HG03159 (cell line): ENCODE results near the gene UBXN6.

Experiments
- ATAC-seq: cut with Tn5 transposase; IDR thresholded peaks from one replicate; pipeline ENCODE4 v1.9.1; 2021; ENCODE audit warnings: mild to moderate bottlenecking, moderate library complexity; ENCODE audit not compliant: unreplicated experiment

UBXN6 gene

DNA sequence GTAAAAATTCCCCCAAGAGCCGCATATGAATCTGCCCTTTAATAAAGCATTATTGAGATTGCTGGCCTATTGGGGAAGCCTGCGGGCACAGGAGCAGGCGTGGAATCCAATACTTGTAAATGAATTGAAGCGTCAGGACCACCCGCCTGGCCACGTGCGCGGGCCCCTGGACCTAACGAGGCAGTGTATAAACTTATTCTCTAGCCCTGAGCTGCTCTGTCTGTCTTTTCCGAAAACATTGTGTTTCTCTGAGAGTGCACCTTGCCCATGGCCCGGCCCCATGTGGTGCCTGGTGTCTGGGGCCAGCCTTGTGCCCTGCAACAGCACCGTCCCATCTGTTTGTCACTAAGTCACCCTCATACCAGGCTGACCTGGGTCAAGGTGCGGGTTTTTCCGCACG lies 14.4 kb downstream of the UBXN6 start:
- ATAC-seq, result no peak

DNA sequence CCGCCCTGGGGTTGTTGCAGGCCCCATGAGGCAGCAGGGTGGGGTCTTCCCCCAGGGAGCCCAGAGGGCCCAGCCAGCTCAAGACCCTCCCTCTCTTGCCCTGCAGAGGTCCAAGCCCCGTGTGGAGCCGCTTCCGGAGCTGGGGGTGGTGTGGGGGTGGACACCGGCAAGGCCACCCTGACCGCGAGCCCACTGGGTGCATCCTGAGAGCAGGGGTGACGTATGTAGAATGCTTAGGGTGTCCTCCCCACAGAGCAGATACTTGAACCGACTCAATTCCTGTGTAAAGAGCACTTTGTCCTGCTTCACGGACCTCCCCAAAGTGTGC lies 14.8 kb downstream of the UBXN6 start:
- ATAC-seq, result no peak

GRCh38 chr19:4441994-4442818 lies 15.4 kb downstream of the UBXN6 start:
- no peak for ATAC-seq

DNA sequence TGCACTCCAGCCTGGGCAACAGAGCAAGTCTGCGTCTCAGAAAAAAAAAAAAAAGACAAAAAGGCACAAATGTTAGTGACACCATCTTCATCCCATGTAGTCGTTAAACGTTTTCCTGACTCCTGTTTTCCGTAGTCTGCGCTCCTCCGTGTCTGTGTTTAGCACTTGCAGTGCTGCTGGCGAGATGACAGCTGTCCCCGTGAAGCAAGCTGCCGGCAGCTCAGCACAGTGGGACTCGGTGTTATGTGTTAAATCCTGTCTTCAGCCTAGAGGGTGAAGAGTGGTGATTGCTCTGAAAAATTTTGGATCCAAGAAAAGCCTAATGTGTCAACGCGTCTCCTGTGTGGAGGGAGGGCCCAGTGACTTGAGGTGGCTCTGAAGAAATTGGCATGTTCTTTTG lies 18.4 kb downstream of the UBXN6 start:
- ATAC-seq, result no peak

GRCh38 chr19:4437103-4437502 lies 20.5 kb downstream of the UBXN6 start:
- no peak for ATAC-seq

GRCh38 chr19:4436231-4436630 lies 21.4 kb downstream of the UBXN6 start:
- no peak for ATAC-seq

DNA sequence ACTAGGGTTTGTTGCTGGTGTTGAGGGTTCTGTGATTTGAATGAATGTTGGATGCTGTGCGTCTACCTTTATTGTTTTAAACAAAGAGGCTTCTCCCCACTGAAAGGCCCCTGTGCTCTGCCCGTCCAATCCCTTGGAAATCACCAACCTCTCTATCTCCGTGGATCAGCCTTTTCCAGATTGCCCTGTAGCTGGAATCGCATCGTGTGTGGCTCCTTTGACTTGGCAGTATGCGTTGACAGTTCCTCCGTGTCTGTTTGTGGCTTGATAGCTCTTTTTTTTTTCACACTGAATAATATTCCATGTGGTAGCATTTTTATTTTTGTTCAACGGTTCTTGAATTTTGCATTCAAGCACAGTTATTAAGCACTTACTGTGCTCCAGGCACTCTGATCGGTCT lies 23.2 kb downstream of the UBXN6 start:
- ATAC-seq, result no peak

DNA sequence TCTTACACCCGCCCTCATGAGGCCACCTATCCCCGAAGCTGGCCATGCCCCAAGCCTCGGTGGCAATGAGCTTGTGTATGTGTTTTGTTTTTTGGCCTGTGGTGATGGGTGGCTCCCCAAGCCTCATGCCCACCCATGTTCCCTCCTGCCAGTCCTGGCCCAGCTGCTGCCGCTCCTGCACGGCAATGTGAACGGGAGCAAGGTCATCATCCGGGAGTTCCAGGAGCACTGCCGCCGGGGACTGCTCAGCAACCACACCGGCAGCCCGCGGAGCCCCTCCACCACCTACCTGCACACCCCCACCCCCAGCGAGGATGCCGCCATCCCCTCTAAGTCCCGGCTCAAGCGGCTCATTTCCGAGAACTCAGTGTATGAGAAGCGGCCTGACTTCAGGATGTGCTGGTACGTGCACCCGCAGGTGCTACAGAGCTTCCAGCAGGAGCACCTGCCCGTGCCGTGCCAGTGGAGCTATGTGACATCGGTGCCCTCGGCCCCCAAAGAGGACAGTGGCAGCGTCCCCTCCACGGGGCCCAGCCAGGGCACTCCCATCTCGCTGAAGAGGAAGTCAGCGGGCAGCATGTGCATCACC lies 24.6 kb downstream of the UBXN6 start:
- ATAC-seq, result no peak

DNA sequence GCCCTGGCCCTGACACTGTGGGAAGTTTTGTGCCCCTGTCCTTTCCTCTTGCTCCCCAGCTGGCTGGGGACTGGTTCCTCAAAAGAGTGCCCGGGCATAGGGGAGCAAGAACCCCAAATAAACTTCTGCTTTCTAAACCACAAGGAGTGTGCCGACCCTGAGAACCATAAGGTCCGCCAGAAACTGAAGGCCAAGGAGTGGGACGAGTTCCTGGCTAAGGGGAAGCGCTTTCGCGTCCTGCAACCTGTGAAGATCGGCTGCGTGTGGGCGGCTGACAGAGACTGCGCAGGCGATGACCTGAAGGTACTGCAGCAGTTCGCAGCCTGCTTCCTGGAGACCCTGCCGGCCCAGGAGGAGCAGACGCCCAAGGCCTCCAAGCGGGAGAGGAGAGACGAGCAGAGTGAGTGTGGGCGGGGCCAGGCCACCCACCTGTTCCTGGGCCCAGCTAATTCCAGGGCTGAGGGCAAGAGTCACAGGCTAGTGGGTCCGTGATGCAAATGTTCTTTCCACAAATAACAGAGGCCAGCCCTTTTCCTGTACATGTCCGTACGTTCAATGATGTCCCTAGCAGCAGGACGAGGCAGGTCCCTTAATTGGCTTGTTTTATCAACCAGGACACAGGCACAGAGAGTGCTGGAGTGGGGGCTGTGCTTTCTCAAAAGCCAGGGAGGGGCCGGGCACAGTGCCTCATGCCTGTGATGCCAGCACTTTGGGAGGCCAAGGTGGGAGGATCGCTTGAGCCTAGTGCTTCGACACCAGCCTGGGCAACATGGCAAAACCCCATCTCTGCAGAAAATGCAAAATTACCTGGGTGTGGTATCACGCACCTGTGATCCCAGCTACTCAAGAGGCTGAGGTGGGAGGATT lies 25.6 kb downstream of the UBXN6 start:
- ATAC-seq, result no peak

GRCh38 chr19:4431296-4431695 lies 26.3 kb downstream of the UBXN6 start:
- no peak for ATAC-seq

DNA sequence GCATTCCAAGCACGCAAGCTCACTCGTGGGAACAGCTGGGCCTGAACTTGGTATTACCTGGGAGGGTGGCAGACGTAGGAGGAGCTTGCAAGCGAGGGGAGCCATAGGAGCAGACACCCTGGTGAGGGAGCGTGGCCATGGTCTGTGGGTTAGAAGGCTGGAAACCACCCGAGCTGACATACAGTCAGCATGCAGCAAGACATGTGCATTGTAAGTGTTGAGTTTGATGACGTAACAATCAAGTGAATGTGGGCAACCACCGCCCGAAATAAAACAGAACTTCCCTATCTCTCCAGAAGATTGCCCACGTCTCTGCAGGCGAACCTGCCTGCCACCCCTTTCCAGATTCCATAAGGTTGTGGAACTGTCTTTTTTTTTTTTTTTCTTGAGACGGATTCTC lies 26.8 kb downstream of the UBXN6 start:
- no peak for ATAC-seq

GRCh38 chr19:4429771-4430171 lies 27.8 kb downstream of the UBXN6 start:
- ATAC-seq, result no peak

- no peak for ATAC-seq
These were observed 28.3 kb downstream of the UBXN6 start for GRCh38 chr19:4429256-4429655.

DNA sequence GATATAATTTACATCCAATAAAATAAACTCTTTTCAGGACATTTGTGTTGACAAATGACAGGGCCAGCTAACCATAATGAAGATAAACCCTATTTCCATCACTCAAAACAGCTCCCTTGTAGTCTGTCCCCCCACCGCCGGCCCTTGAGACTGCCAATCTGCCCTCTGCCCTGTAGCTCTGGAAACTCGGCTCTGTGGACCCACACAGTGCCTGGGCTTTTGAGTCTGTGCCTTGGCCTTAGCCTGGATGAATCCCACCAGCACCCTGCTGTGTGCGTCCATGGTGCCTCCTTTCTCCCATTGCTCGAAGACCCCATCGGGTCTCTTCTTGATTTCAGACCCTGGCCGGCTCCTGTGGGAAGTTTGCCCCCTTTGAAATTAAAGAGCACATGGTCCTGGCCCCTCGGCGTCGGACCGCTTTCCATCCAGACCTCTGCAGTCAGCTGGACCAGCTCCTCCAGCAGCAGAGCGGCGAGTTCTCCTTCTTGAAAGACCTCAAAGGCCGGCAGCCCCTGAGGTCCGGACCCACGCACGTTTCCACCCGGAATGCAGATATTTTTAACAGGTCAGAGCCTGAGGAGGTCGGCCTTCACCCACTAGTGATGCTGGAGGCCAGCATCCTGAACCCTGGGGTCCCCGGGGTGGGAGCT lies 29.1 kb downstream of the UBXN6 start:
- no peak for ATAC-seq

DNA sequence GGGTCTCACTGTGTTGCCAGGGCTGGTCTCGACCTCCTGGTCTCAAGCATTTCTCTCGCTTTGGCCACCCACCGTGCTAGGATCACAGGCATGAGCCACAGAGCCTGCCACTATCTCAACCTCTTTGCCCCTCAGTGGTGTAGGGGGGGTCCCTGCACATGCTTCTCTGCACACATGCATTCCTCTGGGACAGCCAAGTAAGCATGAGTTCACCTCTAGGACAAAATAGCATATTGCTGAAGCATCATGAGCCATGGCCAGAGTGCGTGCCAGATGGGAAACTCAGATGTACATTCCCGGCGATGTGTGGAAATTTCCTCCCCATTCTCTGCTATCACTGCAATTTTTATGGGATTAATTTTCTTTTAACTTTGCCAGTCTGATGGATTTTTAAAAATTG lies 32.1 kb downstream of the UBXN6 start:
- ATAC-seq, result no peak

GRCh38 chr19:4423416-4424126 lies 34.0 kb downstream of the UBXN6 start:
- ATAC-seq, result no peak

DNA sequence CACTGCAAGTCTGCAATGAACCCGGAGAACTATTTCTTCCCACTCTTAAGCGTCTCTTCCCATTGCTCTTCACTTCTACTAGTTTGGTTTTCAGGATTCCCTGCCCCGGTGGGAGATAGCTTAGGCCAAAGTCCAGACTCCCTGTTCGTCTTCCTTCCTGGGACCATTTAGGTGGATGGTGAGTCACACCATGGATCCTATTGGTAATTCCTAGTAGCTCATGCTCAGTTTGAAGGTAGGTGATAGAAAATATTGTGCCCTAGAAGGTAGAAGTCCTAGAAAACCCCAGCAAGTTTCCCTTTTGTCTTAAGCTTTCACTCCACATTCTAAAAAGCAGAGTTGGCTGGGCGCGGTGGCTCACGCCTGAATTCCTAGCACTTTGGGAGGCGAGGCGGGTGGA lies 41.3 kb downstream of the UBXN6 start:
- ATAC-seq, result no peak

DNA sequence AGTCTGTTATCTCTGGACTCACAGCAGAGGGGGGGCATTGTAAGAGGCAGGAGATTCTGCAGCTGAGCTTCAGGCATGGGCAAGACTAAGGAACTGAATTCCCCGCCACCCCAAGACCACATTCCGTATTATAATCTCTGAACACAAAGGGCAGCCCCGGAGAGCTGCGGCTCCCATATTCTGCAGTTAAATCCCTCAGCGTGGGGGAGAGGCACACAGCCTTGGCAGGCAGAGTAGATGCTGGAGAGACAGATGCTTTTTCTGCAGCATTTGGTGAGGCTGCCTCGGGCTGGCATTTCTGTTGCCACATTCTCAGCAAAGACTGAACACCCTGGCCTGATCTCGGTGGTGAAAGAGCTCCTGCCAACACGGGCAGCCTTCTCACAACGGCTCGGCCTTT lies 42.2 kb downstream of the UBXN6 start:
- ATAC-seq, result no peak

DNA sequence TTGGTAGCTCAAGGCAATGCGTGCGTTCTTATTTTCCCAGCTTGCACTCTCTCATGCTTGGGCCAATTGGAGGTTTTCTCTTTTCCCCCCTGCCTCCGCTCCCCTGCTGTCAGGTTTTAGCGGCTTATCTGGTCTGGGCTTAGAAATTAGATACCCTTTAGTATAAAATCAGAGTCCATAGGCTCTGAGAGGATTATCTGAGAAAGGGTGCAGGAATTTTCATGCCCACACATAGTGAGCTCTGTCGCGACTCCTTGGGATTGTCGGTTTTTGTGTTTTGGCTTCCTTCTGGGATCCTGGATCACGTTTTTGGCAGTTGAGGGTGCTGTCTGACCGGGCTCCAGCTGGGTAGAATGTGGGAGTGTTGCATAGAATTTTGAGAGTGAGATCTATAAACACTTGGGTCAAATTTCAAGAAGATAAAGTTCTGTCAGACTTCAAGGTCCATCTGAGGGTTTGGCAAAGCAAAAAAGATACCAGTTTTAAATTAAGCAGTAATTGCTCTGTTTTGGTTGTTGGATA lies 42.7 kb downstream of the UBXN6 start:
- ATAC-seq, result no peak

DNA sequence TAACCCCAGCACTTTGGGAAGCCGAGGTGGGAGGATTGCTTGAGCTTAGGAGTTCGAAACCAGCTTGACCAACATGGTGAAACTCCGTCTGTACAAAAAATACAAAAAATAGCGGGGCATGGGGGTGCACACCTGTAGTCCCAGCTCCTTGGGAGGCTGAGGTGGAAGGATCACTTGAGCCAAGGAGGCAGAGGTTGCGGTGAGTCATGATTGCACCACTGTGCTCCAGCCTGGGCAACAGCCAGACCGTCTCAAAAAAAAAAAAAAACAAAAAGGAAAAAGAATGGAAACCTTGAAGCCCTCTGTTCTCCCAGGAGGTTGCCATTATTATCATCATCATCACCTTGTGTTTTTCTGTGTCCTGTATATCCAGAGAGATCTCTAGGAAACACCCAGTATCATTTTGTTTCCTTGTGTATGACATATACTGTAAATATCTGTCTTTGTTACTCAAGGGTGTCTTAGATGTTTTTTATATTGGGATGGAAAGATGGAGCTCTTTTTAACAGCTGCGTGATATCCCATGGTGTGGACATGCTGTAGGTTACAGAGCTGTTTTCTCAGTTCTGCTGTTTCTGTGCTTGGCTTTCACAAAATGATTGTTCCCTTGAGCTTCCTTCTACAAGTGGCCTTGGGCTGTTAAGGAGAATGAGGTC lies 43.3 kb downstream of the UBXN6 start:
- ATAC-seq, result no peak
